ENCODE results near the gene N4BP2L1. TPM values are rescaled to one million over a fixed set of nuclear protein-coding genes. Genes with fewer than 3 reads are reported as not detected.

N4BP2L1 gene
- polyA plus RNA-seq, 3 donors = 7.6 to 16.5 (median 8.0) TPM

- no peak overlapping the region for H3K27ac ChIP-seq (ENCODE audit: low read depth, low read length)
- 93 to 98% (median 95%) methylated on average over 2 of the region's 2 CpGs for WGBS, 3 donors
Measured at GRCh38 chr13:32445461-32445860, 17.5 kb upstream of the N4BP2L1 start.

DNA sequence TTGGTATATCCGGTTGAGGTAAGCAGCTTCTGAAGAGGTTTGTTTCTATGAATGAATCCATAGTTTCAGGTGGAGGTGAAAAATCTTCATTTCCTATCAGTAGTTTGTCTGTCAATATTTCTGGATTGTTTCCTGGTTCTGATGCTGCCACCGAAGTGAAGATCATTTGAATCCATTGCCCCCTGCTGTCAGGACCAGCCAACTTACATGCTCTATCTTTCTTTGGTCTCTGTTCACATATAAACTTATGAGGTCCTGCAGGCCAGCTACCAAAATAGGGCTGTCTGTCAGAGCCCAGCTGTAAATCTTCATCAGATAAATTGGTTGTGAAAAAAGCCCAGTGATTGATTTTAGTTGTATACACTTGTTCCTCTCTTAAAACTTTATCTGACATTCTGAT lies 15.2 kb upstream of the N4BP2L1 start:
- no peak overlapping the region for H3K27ac ChIP-seq (ENCODE audit: low read depth, low read length)
- 17 to 51% (median 47%) methylated on average over 2 of the region's 2 CpGs for WGBS, 3 donors

GRCh38 chr13:32438871-32439270 lies 10.9 kb upstream of the N4BP2L1 start:
- WGBS, 3 donors = 95 to 98% (median 97%) methylated on average over 4 of the region's 4 CpGs
- H3K27ac ChIP-seq (ENCODE audit: low read depth, low read length) = no peak overlapping the region

DNA sequence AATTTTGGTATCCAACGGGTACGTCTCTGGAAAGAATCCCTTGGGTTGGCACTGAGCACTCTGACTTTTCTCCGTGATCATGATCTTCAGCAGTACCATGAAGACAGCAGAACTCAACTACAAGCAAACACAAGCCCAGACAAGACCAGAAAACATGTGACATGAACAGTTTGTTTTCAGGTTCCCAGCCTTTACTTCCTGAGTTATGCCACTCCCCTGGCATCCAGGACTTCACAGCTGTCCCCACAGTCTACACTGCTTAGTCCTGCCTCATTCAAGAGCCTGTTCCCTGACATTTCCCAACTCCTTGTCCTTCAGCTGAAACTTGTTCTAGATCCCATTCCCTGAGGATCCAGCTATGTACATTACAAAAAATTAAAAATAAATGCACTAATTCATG lies 4.9 kb upstream of the N4BP2L1 start:
- 85 to 95% (median 94%) methylated on average over 3 of the region's 3 CpGs for WGBS, 3 donors
- no peak overlapping the region for H3K27ac ChIP-seq (ENCODE audit: low read depth, low read length)

GRCh38 chr13:32431361-32431760 lies 3.4 kb upstream of the N4BP2L1 start:
- 92 to 95% (median 94%) methylated on average over 5 of the region's 5 CpGs for WGBS, 3 donors
- H3K27ac ChIP-seq (ENCODE audit: low read depth, low read length) = no peak overlapping the region

DNA sequence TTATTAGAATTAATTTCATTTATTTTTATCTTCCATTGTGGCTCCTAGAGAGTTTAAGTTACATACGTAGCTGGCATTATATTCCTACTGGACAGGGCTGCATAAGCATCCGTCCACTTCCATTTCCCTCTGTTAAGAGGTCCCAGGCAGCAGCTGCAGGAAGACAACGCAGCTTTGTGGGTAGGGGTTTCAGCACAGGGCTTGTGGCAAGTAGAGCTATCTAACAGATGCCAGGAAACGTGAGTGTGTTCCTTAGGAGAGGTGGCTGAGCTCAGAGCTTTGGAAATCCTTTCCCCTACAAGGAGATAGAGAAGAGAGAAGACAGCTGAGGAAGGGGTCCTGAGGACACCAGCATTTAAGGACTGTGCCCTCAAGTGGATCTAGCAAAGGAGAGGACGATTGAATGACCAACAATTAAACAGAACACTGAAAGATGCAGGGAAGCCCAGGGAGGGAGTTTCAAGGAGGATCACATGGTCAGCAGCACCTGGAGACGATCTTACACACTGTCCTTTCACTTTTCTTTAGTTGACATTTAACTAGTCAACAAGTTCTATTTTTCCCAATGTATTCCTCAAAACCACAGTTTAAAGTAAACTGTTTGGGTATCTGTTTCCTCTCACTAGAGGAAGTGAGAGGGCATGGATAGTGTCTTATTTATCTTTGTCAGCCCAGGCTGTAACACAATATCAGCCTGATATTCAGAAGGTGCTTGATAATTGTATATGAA lies 2.3 kb upstream of the N4BP2L1 start:
- 44 to 79% (median 52%) methylated on average over 6 of the region's 6 CpGs for WGBS, 3 donors

DNA sequence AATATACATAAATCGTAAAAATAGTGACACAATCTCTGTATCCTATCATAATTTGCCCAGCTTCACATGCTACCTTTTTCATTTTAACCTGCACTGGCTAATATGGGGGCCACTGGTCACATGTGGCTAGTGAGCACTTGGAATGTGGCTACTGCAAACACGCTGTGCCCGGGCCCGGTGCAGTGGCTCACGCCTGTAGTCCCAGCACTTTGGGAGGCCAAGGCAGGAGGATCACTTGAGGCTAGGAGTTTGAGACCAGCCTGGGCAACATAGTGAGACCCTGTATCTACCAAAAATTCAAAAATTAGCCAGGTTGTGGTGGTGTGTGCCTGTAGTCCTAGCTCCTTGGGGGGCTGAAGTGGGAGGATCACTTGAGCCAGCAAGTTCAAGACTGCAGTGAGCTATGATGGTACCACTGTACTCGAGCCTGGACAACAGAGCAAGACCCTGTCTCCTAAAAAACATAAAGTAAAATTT lies 1.5 kb upstream of the N4BP2L1 start:
- WGBS, 3 donors = 96 to 98% (median 97%) methylated on average over 6 of the region's 6 CpGs
- H3K27ac ChIP-seq (ENCODE audit: low read depth, low read length) = no peak overlapping the region

More for the DNA sequence above, 2.3 kb upstream of the N4BP2L1 start:
- no peak overlapping the region for H3K27ac ChIP-seq (ENCODE audit: low read depth, low read length)

GRCh38 chr13:32428581-32429432 lies 877 bp upstream of the N4BP2L1 start:
- WGBS, 3 donors = 36 to 50% (median 39%) methylated on average over 9 of the region's 9 CpGs

DNA sequence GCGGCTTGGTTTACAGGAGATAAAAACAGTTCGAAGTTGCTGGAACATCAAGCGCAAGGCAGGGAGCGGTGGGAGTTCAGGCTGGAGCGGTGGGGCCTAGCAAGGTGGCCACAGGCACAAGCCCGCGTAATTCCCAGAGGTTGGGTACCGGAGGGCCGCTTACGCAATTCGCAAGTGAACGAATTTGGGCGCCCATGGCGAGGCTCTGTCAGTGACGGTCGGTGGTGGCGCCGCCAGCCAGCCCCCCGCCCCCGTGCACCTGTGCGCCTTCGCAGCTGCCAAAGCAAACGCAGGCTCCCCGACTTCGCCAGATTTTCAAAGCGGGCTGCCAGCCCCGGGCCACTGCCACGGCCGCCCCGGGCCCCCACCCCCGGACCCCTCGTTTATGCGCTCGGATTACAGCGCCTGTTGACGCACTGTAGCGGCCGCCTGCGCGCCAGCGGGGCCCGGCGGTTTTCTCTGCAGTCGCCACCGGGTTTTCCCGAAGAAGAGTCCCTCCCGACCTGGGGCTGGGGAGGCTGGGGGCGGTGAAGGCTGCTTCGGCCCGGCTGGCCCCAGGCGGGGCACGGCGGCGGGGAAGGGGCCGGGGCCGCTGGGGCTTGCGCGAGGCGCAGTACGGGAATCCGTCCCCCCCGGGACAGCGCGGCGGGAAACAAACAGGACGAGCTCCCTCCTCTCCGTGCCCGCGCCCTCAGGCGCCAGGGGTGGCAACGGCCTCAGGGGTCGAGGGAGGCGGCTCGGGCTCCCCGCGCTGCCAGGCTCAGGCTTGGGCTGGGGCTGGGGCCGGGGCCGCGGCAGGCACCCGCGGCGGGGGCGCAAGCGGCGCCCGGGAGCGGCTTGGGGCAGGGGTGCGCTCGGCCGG lies 709 bp downstream of the N4BP2L1 start:
- WGBS, 3 donors = 1% methylated on average over 79 to 90 of the region's 90 CpGs

More at GRCh38 chr13:32428581-32429432, 877 bp upstream of the N4BP2L1 start:
- H3K27ac ChIP-seq (ENCODE audit: low read depth, low read length) = peak overlapping the region; percentile 19

DNA sequence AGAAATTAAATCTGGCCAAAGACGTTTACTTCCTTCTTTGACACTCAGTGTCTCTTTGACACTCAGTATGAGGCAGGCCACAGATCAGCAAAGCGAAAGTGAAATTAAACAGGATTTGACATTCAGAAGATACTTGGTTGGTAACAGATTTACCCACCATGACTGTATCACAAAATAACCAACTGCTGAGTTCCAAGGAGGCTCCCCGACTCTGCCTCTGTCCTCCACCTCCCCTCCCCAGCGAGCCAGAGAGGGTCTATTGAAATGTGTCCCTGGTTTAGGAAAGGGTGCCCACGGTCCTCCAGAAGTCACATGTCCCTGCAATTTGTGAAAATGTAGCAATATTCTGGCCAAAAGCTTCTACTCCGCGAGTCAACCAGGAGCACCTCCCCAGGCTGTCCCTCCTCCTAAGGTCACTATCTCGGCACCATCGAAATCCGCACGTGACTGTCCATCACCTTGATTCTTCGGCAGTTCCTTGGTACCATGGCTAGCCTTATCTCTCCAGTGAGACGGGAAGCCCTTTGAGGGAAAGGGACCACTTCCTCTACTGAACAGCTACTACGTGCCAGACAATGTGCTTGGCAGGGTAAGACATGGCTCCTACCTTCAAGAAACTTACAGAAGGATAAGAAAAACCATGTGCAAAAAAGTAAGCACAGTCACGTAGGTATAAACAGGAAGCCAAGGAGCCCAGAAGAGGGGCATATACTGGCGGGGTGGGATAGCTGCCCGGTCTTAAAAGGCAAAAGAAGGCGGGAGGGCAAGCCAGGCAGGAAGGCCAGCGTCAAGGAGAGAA lies 1.5 kb downstream of the N4BP2L1 start:
- 32 to 44% (median 35%) methylated on average over 19 of the region's 19 CpGs for WGBS, 3 donors
- peak overlapping the region; percentile 76 for H3K27ac ChIP-seq (ENCODE audit: low read depth, low read length)

More for the DNA sequence above, 709 bp downstream of the N4BP2L1 start:
- peak overlapping the region; percentile 76 for H3K27ac ChIP-seq (ENCODE audit: low read depth, low read length)

DNA sequence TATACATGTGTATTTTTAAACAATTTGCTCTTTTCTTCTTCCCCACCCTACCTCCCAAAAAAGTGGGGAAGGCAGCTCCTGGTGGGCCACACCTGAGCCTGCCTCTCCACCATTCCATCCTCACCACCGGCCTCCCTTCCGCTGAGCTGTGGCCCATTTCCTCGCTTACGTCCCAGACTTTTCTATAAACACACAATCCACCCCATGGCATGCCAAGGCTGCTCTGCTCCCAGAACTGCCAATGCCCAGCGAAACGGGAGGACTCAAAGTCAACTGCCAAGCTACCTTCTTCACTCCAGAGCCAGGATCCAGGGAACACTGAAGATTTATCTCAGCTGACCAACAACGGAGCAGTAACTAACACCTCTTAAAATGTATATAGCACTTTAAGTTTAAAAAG lies 2.8 kb downstream of the N4BP2L1 start:
- H3K27ac ChIP-seq (ENCODE audit: low read depth, low read length) = no peak overlapping the region
- WGBS, 3 donors = 90 to 95% (median 92%) methylated on average over 7 of the region's 7 CpGs

GRCh38 chr13:32423592-32423991 lies 4.3 kb downstream of the N4BP2L1 start:
- H3K27ac ChIP-seq (ENCODE audit: low read depth, low read length) = no peak overlapping the region
- WGBS, 3 donors = 68 to 94% (median 73%) methylated on average over 3 of the region's 3 CpGs

DNA sequence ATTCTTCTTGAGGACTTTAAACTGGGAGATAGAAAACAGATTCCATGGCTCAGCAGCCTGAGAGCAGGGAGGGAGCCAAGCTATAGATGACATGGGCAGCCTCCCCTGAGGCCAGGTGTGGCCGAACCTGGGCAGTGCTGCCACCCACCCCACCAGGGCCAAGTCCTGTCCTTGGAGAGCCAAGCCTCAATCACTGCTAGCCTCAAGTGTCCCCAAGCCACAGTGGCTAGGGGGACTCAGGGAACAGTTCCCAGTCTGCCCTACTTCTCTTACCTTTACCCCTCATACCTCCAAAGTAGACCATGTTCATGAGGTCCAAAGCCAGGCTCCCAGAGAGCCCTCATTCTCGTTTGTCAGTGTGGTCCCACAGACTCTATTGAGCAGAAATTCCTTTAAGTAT lies 8.1 kb downstream of the N4BP2L1 start:
- no peak overlapping the region for H3K27ac ChIP-seq (ENCODE audit: low read depth, low read length)
- WGBS, 3 donors = 39 to 95% (median 92%) methylated on average over 2 of the region's 2 CpGs

DNA sequence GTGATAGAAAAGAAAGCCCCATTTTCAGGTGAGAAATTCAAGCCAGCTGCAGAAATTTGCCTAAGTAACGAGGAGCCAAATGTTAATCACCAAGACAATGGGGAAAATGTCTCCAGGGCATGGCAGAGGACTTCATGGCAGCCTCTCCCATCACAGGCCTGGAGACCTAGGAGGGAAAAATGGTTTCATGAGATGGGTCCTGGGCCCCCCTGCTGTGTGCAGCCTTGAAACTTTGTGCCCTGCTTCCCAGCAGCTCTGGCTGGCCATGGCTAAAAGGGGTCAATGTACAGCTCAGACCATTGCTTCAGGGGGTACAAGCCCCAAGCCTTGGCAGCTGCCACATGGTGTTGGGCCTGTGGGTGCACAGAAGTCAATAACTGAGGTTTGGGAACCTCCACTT lies 9.9 kb downstream of the N4BP2L1 start:
- H3K27ac ChIP-seq (ENCODE audit: low read depth, low read length) = no peak overlapping the region
- 88 to 100% (median 100%) methylated on average over 1 of the region's 1 CpG for WGBS, 3 donors

DNA sequence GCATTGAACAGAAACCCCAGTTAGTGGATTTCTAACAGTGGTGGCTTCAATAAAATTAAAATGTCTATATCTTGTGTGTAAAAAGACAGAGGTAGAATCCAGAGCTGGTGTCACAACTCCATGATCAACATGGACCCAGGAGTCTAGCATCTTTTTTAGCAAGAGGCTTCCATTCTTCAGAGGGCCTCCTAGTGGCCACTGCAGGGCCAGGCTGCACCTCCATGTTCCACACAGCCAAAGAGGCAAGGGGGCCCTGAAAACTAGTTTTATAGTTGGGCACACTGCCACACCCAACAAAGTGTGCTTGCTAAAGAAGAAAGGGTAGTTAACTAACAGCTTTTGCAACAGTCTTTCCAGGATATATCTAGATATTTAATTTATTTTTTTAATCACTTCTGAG lies 12.9 kb downstream of the N4BP2L1 start:
- H3K27ac ChIP-seq (ENCODE audit: low read depth, low read length) = no peak overlapping the region

DNA sequence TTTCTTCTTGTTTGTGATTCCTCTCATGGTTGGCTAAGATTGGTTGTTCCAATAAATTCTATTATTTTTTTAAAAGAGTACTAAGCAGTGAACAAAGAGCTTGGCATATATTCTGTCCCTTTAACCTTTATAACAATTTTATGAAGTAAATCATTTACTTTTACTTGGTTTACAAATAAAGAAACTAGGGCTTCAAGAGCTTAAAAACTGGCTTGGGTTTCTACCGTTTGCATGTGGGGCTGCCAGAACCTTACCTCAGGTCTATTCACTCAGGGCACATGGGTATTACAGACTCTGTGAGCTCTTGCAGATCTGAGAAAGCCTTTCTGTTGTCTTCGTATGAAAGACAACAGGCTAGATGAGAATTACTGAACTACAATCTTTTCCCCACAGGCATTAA lies 13.3 kb downstream of the N4BP2L1 start:
- 62 to 81% (median 76%) methylated on average over 2 of the region's 2 CpGs for WGBS, 3 donors
- no peak overlapping the region for H3K27ac ChIP-seq (ENCODE audit: low read depth, low read length)

DNA sequence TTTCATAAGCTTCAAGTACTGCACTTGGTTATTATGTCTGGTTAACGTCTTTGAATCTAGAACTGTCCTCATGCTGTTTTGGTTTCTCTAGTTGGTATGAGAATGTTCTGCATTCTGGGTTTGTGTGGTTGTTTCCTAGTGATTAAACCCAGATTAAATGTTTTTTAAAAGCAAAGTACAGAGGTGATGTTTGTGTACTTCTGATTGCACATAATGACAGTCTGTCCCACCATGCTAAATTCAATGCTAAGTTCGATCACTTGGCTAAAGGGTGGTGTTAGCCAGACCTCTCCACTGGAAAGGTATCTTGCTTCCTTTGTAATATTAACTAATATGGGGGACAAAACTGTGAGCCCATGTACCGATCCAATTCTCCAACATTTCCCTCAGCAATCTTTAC lies 14.6 kb downstream of the N4BP2L1 start:
- 95 to 99% (median 98%) methylated on average over 3 of the region's 3 CpGs for WGBS, 3 donors
- no peak overlapping the region for H3K27ac ChIP-seq (ENCODE audit: low read depth, low read length)
